Endothelial cell of umbilical vein (primary cell): ENCODE results near the gene MYO15A. TPM values are rescaled to one million over a fixed set of nuclear protein-coding genes. Genes with fewer than 3 reads are reported as not detected.

Experiments
- BruUV-seq: library from RNA; stranded (reverse); fragments of 400-500 nt; replicated peaks from 2 replicates; lab custom pipeline; 2021; lab: Mats Ljungman, UMichigan
- CTCF ChIA-PET: fragments of 300-600, 350-600 bp; sonication (Branson Sonifier 250); formaldehyde crosslinking; loops from one replicate; lab custom pipeline; 2021; ENCODE audit warnings: antibody characterized with exemption, inconsistent platforms; lab: Charles Lee
- POLR2A ChIA-PET: fragments of 300-600, 350-600 bp; sonication (Branson Sonifier 250); formaldehyde crosslinking; loops from one replicate; lab custom pipeline; 2021; ENCODE audit warnings: antibody characterized with exemption, inconsistent platforms; lab: Charles Lee
- DNase-seq: peaks from one replicate; pipeline ENCODE4 v3.0.0-alpha.2; 2011; ENCODE audit warnings: low read depth, low spot score
- FAIRE-seq: peaks from 2 replicates; lab custom pipeline; 2011; peaks lifted over from hg19 to GRCh38; lab: Jason Lieb, UNC
- H2AFZ ChIP-seq: 2 replicates; pipeline ENCODE4 v1.6.0; 2012; ENCODE audit warnings: low read depth, low read length, control low read depth, inconsistent platforms
- H3K27ac ChIP-seq: 2 replicates; pipeline ENCODE4 v1.5.1; 2011; ENCODE audit warnings: low read depth, mild to moderate bottlenecking, control low read depth, low read length, moderate library complexity; ENCODE audit not compliant: insufficient read depth
- H3K27me3 ChIP-seq, 2 experiments: 2 replicates each; pipeline versions ENCODE4 v1.6.0 to v1.6.1; 2011; ENCODE audit warnings: low read length in 2 of 2, mixed read lengths in 1 of 2; ENCODE audit not compliant: control insufficient read depth in 2 of 2, insufficient read depth in 2 of 2
- H3K36me3 ChIP-seq, 2 experiments: 2 replicates in 1 of 2; 3 replicates in 1 of 2; pipeline ENCODE4 v1.5.1; 2011; ENCODE audit warnings: low read length in 2 of 2, mild to moderate bottlenecking in 1 of 2, moderate library complexity in 1 of 2; ENCODE audit not compliant: control insufficient read depth in 2 of 2, insufficient read depth in 2 of 2; ENCODE audit errors: extremely low read depth in 1 of 2
- H3K4me1 ChIP-seq: 3 replicates; pipeline ENCODE4 v1.5.1; 2011; ENCODE audit warnings: mild to moderate bottlenecking, low read length; ENCODE audit not compliant: control insufficient read depth, insufficient read depth; ENCODE audit errors: extremely low read depth
- H3K4me2 ChIP-seq: 2 replicates; pipeline ENCODE4 v1.6.1; 2011; ENCODE audit warnings: low read length, control low read depth, mixed read lengths; ENCODE audit not compliant: insufficient read depth
- H3K4me3 ChIP-seq, 3 experiments: fragments of 200-600 bp in 1 of 3; sonication (generic), shearing (Covaris generic) in 1 of 3; replicated peaks in 1 of 3; 2 replicates each; pipeline ENCODE4 v1.5.1; 2011 to 2016; ENCODE audit warnings: control low read depth in 3 of 3, low read length in 3 of 3, mild to moderate bottlenecking in 2 of 3, inconsistent platforms in 1 of 3, low read depth in 1 of 3, moderate library complexity in 1 of 3; ENCODE audit not compliant: insufficient read depth in 1 of 3
- H3K79me2 ChIP-seq: 2 replicates; pipeline ENCODE4 v1.6.0; 2012; ENCODE audit warnings: low read length, inconsistent platforms; ENCODE audit not compliant: control insufficient read depth, insufficient read depth
- H3K9ac ChIP-seq: replicated peaks from 2 replicates; pipeline ENCODE3; 2011; ENCODE audit warnings: low read length, control low read depth; ENCODE audit not compliant: insufficient read depth; ENCODE audit errors: extremely low read depth
- H3K9me1 ChIP-seq: replicated peaks from 3 replicates; pipeline ENCODE4 v1.6.0; 2011; ENCODE audit warnings: mild to moderate bottlenecking, low read length; ENCODE audit not compliant: control insufficient read depth, insufficient read depth; ENCODE audit errors: extremely low read depth
- H3K9me3 ChIP-seq: replicated peaks from 2 replicates; pipeline ENCODE4 v1.5.1; 2012; ENCODE audit warnings: low read length, inconsistent platforms; ENCODE audit not compliant: control insufficient read depth, insufficient read depth
- H4K20me1 ChIP-seq: replicated peaks from 2 replicates; pipeline ENCODE3; 2011; ENCODE audit warnings: mild to moderate bottlenecking, low read length; ENCODE audit not compliant: control insufficient read depth, insufficient read depth; ENCODE audit errors: extremely low read depth
- EZH2 ChIP-seq: IDR thresholded peaks from 2 replicates; pipeline ENCODE4 v1.6.1; 2012; ENCODE audit warnings: borderline replicate concordance, low read depth, mild to moderate bottlenecking, moderate library complexity, low read length, inconsistent platforms; ENCODE audit not compliant: severe bottlenecking
- FOS ChIP-seq: IDR thresholded peaks from 2 replicates; pipeline ENCODE4 v1.6.1; 2011; ENCODE audit warnings: mild to moderate bottlenecking, low read length, moderate library complexity, borderline replicate concordance; ENCODE audit not compliant: insufficient read depth
- GATA2 ChIP-seq: IDR thresholded peaks from 2 replicates; pipeline ENCODE4 v1.7.0; 2011; ENCODE audit warnings: low read depth, mild to moderate bottlenecking, moderate library complexity, mixed read lengths, low read length; ENCODE audit not compliant: insufficient read length, insufficient read depth
- JUN ChIP-seq: IDR thresholded peaks from 2 replicates; pipeline ENCODE4 v1.6.1; 2011; ENCODE audit warnings: borderline replicate concordance, low read depth; ENCODE audit not compliant: insufficient read length, insufficient read depth
- MYC ChIP-seq: IDR thresholded peaks from one replicate; pipeline ENCODE4 v1.6.1; 2011; ENCODE audit warnings: mild to moderate bottlenecking, low read depth, low read length
- POLR2A ChIP-seq: IDR thresholded peaks from 2 replicates; pipeline ENCODE4 v1.6.1; 2012; ENCODE audit warnings: low read depth, mild to moderate bottlenecking, control low read depth, low read length
- POLR2AphosphoS5 ChIP-seq: IDR thresholded peaks from 2 replicates; pipeline ENCODE4 v1.6.1; 2012; ENCODE audit warnings: low read depth, mild to moderate bottlenecking, control low read depth, low read length, moderate library complexity; ENCODE audit not compliant: insufficient read depth
- dilution Hi-C: fragments of 300-500 bp; cut with MboI; formaldehyde crosslinking; loops from one replicate; pipeline ENCODE4 v1.15.0; 2019; ENCODE audit warnings: low sequenced_read_pairs; ENCODE audit not compliant: extremely low pct_ligation_motif_present
- intact Hi-C: fragments of 100-400 bp; cut with micrococcal nuclease; formaldehyde crosslinking; loops from one replicate; pipeline ENCODE4 v1.10.0; 2022
- polyA plus RNA-seq, 4 experiments: library from polyadenylated mRNA; depleted of rRNA in 3 of 4; stranded (reverse) in 3 of 4; unstranded in 1 of 4; fragments of >200 nt; gene quantifications; 2 replicates each; pipeline versions ENCODE4 v1.2.1 to v1.2.3, GENCODE V29; 2011 to 2012; ENCODE audit warnings: missing spikeins in 1 of 4
- total RNA-seq: library from RNA; stranded (reverse); gene quantifications from 2 replicates; pipeline ENCODE4 v1.2.3, GENCODE V29; 2021
- TF ChIP-seq, protein P1 (sequence below): IDR thresholded peaks from 2 replicates; pipeline ENCODE4 v1.6.1; 2011; ENCODE audit not compliant: insufficient read depth, insufficient read length

MYO15A gene
- total and polyA plus RNA-seq, 2 donors (not counting 3 experiments of a cell fraction or from before 2014, with no cell fraction given) = 0.46 to 0.82 TPM

DNA sequence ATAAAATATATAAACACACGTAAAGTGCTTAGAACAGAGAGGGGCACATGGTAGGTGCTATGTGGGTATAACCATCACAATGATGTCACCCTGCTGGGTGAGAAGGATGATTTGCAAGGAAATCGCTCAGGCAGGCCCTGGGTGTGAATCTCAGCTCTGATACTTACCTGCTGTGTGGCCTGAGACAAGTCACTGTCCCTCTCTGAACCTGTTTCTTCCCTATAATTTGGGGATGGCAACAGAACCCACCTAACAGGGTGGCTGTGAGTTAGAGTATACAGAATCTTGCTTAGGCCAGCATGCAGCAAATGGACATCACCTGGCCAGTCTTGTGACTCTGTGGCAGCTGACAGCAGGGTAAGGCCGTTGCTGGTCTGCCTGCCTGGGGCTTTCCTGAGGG lies 38.4 kb downstream of the MYO15A start:
- Histone ChIP-seq H3K4me1 (peaks cover 4% of the 10 kb centered on the region), H3K9me3 (no peaks in the 10 kb centered on the region), H4K20me1 (no peaks in the 10 kb centered on the region), H3K27ac (no peak overlapping the region), H3K9ac (no peak overlapping the region), H2AFZ (no peak overlapping the region), H3K27me3 (no peaks in the 10 kb centered on the region), H3K79me2 (no peaks in the 10 kb centered on the region), H3K9me1 (no peaks in the 10 kb centered on the region), H3K4me3 (no peak overlapping the region), H3K36me3 (no peaks in the 10 kb centered on the region), H3K4me2 (no peak overlapping the region)
- BruUV-seq = no TSS peak
- TF ChIP-seq POLR2AphosphoS5 = no peak
- no peak for TF ChIP-seq JUN
- TF ChIP-seq MYC = no peak
- TF ChIP-seq POLR2A = no peak
- no peak for TF ChIP-seq GATA2
- no peak for TF ChIP-seq FOS
- TF ChIP-seq, protein P1, sequence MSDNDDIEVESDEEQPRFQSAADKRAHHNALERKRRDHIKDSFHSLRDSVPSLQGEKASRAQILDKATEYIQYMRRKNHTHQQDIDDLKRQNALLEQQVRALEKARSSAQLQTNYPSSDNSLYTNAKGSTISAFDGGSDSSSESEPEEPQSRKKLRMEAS = no peak
- no peak for TF ChIP-seq EZH2
- dilution Hi-C loops = no loop called here
- DNase-seq (no peak), FAIRE-seq (no peak)
- ChIA-PET CTCF (no interaction called here), POLR2A (no interaction called here)
- intact Hi-C loops = no loop called here

DNA sequence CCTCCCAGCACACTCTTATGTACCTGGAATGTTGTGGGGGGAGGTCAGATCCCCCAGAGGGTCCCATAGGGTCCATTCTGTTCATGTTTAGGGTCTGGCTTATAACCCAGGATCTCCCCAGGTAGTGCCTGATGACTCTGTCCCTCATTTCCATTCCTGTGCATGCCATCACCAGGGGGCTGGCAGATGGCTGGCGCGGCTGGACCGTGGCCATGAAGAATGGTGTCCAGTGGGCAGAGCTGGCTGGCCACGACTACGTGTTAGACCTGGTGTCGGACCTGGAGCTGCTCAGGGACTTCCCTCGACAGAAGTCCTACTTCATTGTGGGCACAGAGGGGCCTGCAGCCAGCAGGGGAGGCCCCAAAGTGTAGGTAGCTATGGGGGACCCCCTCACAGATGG lies 40.0 kb downstream of the MYO15A start:
- Histone ChIP-seq H2AFZ (no peak overlapping the region), H3K4me2 (no peak overlapping the region), H3K4me1 (peaks cover 9% of the 10 kb centered on the region), H3K4me3 (no peak overlapping the region), H3K27ac (no peak overlapping the region), H4K20me1 (no peaks in the 10 kb centered on the region), H3K9me1 (no peaks in the 10 kb centered on the region), H3K27me3 (no peaks in the 10 kb centered on the region), H3K9ac (no peak overlapping the region), H3K79me2 (no peaks in the 10 kb centered on the region), H3K36me3 (no peaks in the 10 kb centered on the region), H3K9me3 (no peaks in the 10 kb centered on the region)
- intact Hi-C loops = no loop called here
- dilution Hi-C loops = no loop called here
- no peak for FAIRE-seq
- ChIA-PET POLR2A (no interaction called here), CTCF (interaction anchor here (1.0 kb wide), 1 partner anchor 9 kb away, joined by 4 read pairs; no protein-coding TSS in a partner anchor)
- TF ChIP-seq POLR2AphosphoS5 = no peak
- no peak for TF ChIP-seq EZH2
- TF ChIP-seq FOS = no peak
- TF ChIP-seq, protein P1 = no peak
- no peak for DNase-seq
- BruUV-seq = no TSS peak
